Glutamatergic neuron (in vitro differentiated cells): Measurements from ENCODE around the gene GRIP2. TPM values are rescaled to one million over a fixed set of nuclear protein-coding genes. Genes with fewer than 3 reads are reported as not detected.

Experiments used
- DNase-seq: peaks from one replicate; pipeline ENCODE4 v3.0.0; 2022
- H3K27ac Mint-ChIP-seq: one replicate; pipeline ENCODE4 v1.8.0; 2020; ENCODE audit warnings: mild to moderate bottlenecking, mixed read lengths, inconsistent platforms; ENCODE audit not compliant: unreplicated experiment
- H3K27me3 Mint-ChIP-seq: one replicate; pipeline ENCODE4 v1.8.0; 2020; ENCODE audit warnings: mild to moderate bottlenecking, moderate library complexity, mixed read lengths, inconsistent platforms; ENCODE audit not compliant: unreplicated experiment
- H3K36me3 Mint-ChIP-seq: one replicate; pipeline ENCODE4 v1.8.0; 2020; ENCODE audit warnings: mild to moderate bottlenecking, mixed read lengths, inconsistent platforms; ENCODE audit not compliant: unreplicated experiment
- H3K4me1 Mint-ChIP-seq: one replicate; pipeline ENCODE4 v1.8.0; 2020; ENCODE audit warnings: mild to moderate bottlenecking, low read depth, mixed read lengths, inconsistent platforms; ENCODE audit not compliant: unreplicated experiment
- H3K4me3 Mint-ChIP-seq: one replicate; pipeline ENCODE4 v1.8.0; 2020; ENCODE audit warnings: mild to moderate bottlenecking, mixed read lengths, inconsistent platforms; ENCODE audit not compliant: unreplicated experiment
- H3K9me3 Mint-ChIP-seq: one replicate; pipeline ENCODE4 v1.8.0; 2020; ENCODE audit warnings: mild to moderate bottlenecking, moderate library complexity, mixed read lengths, inconsistent platforms; ENCODE audit not compliant: unreplicated experiment
- CTCF ChIP-seq: fragments of 200-600 bp; sonication (generic); IDR thresholded peaks from one replicate; pipeline ENCODE4 v1.5.0; 2021; ENCODE audit not compliant: partially characterized antibody, unreplicated experiment
- total RNA-seq: library from RNA; stranded (reverse); fragmentation: NEBNext Ultra II Directional; extraction: Animal tissue kit (Norgen Biotek cat#: 25700); gene quantifications from one replicate; pipeline ENCODE4 v1.2.1, GENCODE V29; 2021; ENCODE audit not compliant: unreplicated experiment

GRIP2 gene
- total RNA-seq, 1 donor from 2014 or later: 0.34 TPM

- no peak for TF ChIP-seq CTCF
- Mint-ChIP-seq H3K4me3 (no peak overlapping the region), H3K27ac (no peak overlapping the region), H3K27me3 (peaks cover 3% of the 10 kb centered on the region), H3K9me3 (no peaks in the 10 kb centered on the region), H3K4me1 (no peaks in the 10 kb centered on the region), H3K36me3 (no peaks in the 10 kb centered on the region)
- DNase-seq: no peak
Measured at GRCh38 chr3:14464141-14464465, 76.0 kb downstream of the GRIP2 start.

DNA sequence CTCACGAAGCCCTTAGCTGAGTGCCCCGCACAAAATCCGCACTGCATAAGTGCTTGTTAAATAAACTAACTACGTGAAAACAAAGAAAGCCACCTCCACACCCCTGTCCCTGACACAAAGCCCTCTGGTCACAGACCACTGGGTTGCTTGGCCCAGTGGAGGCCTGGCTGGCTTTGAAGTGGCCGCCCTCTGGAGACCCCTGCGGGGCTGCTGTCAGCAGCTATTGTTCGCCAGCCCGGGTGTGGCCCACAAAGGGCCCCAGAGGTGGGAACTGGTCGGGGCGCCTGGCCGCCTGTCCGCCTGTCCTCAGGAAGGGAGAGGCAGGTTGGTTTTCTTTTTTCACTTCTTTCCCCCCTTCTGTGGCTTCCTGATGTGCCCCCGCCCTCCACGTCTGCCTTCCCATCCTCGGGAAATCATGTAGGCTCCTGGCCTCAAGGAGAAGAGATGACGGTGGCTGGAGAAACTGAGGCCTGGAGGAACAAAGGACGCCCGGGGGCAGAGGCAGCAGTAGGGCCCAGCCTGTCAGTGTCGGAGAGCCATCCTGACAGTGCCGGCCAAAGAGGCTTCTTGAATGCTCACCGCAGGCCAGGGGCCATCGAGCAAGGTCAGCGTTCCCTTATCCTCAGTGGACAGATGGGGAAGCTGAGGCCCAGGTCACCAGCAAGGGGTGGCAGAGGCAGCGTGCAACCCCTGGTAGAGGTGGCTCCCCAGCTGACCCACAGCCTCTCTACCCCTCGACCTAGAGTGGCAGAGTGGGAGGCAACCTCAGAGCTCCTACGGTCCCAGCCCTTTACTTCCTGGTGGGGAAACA, 76.6 kb downstream of the GRIP2 start:
- no peaks in the 10 kb centered on the region for H3K4me1 Mint-ChIP-seq
- DNase-seq: no peak
- no peak overlapping the region for H3K27ac Mint-ChIP-seq
- peaks cover 3% of the 10 kb centered on the region for H3K27me3 Mint-ChIP-seq
- no peaks in the 10 kb centered on the region for H3K9me3 Mint-ChIP-seq
- H3K36me3 Mint-ChIP-seq: no peaks in the 10 kb centered on the region
- H3K4me3 Mint-ChIP-seq: no peak overlapping the region
- TF ChIP-seq CTCF: no peak

DNA sequence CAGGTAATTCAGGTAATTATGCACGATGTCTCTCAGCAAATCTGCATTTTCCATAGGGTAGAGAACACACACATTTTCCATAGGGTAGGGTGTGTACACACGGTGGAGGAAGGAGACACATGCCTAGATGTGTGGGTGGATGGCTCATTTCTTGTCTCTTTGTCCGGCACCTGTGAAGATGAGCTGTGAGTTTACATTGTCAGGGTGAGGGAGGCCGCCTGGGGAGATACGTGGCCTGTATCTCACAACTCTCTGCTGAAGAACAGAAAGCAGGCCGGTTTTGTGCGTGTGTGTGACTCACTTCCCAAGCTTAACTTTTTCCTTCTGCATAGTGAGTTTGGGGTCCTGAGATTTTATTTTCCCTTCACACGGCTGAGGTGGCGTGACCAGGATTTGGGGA, 77.4 kb downstream of the GRIP2 start:
- H3K27ac Mint-ChIP-seq: no peak overlapping the region
- H3K4me1 Mint-ChIP-seq: no peaks in the 10 kb centered on the region
- no peak for TF ChIP-seq CTCF
- no peaks in the 10 kb centered on the region for H3K36me3 Mint-ChIP-seq
- H3K9me3 Mint-ChIP-seq: no peaks in the 10 kb centered on the region
- H3K4me3 Mint-ChIP-seq: no peak overlapping the region
- no peak for DNase-seq
- peaks cover 3% of the 10 kb centered on the region for H3K27me3 Mint-ChIP-seq

GRCh38 chr3:14461748-14462324, 78.3 kb downstream of the GRIP2 start:
- Mint-ChIP-seq H3K9me3 (no peaks in the 10 kb centered on the region), H3K27me3 (peaks cover 3% of the 10 kb centered on the region), H3K4me1 (no peaks in the 10 kb centered on the region), H3K36me3 (no peaks in the 10 kb centered on the region), H3K27ac (no peak overlapping the region), H3K4me3 (no peak overlapping the region)
- DNase-seq: peak; percentile 57
- TF ChIP-seq CTCF: no peak

GRCh38 chr3:14461006-14461747, 79.0 kb downstream of the GRIP2 start:
- no peak for TF ChIP-seq CTCF
- no peak overlapping the region for H3K27ac Mint-ChIP-seq
- no peaks in the 10 kb centered on the region for H3K9me3 Mint-ChIP-seq
- no peak overlapping the region for H3K4me3 Mint-ChIP-seq
- DNase-seq: no peak
- no peaks in the 10 kb centered on the region for H3K4me1 Mint-ChIP-seq
- peaks cover 3% of the 10 kb centered on the region for H3K27me3 Mint-ChIP-seq
- H3K36me3 Mint-ChIP-seq: no peaks in the 10 kb centered on the region
